ENCODE measurements around the gene CYP46A1.

Gene CYP46A1

DNA sequence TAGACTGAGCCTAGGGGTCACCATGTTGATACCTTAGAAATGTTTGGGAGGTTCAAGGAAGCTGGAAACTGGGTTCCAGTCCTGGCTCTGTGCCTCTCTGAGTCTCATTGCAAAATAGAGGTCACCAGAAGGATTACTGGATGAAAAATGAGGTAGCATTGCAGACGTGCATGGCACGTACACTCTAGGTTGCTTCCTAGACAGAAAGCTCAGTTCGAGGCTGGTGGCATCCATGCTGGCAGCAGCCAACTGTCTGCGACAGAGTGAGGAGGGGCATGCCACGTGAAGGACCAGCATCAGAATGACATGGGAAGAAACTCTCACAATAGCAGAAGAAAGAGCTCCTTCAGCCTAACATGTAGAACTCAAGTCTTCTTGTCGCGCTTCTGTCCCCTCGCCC is 4.6 kb upstream of the CYP46A1 start:
- TF ChIP-seq REST (IDR thresholded peaks at IDR 0.05; ENCODE audit: low read depth): no peak

GRCh38 chr14:99679996-99680395 is 4.1 kb upstream of the CYP46A1 start:
- TF ChIP-seq, protein P1, sequence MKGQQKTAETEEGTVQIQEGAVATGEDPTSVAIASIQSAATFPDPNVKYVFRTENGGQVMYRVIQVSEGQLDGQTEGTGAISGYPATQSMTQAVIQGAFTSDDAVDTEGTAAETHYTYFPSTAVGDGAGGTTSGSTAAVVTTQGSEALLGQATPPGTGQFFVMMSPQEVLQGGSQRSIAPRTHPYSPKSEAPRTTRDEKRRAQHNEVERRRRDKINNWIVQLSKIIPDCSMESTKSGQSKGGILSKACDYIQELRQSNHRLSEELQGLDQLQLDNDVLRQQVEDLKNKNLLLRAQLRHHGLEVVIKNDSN (IDR thresholded peaks at IDR 0.05): no peak
- no peak for TF ChIP-seq CREB1 (IDR thresholded peaks at IDR 0.05; ENCODE audit: low read depth)
- TF ChIP-seq CEBPB (IDR thresholded peaks at IDR 0.05): no peak
- TF ChIP-seq ZBTB7A (IDR thresholded peaks at IDR 0.05; ENCODE audit: low read depth): no peak
- TF ChIP-seq TEAD4 (IDR thresholded peaks at IDR 0.05): no peak
- TF ChIP-seq REST (IDR thresholded peaks at IDR 0.05; ENCODE audit: low read depth): no peak
- TF ChIP-seq YY1 (IDR thresholded peaks at IDR 0.05; ENCODE audit: low read depth): no peak
- TF ChIP-seq FOXM1 (IDR thresholded peaks at IDR 0.05; ENCODE audit: borderline replicate concordance, low read depth): no peak
- TF ChIP-seq EGR1 (IDR thresholded peaks at IDR 0.05): no peak
- TF ChIP-seq MAX (IDR thresholded peaks at IDR 0.05): no peak
- no peak for TF ChIP-seq TAF1 (IDR thresholded peaks at IDR 0.05; ENCODE audit: low read depth)

DNA sequence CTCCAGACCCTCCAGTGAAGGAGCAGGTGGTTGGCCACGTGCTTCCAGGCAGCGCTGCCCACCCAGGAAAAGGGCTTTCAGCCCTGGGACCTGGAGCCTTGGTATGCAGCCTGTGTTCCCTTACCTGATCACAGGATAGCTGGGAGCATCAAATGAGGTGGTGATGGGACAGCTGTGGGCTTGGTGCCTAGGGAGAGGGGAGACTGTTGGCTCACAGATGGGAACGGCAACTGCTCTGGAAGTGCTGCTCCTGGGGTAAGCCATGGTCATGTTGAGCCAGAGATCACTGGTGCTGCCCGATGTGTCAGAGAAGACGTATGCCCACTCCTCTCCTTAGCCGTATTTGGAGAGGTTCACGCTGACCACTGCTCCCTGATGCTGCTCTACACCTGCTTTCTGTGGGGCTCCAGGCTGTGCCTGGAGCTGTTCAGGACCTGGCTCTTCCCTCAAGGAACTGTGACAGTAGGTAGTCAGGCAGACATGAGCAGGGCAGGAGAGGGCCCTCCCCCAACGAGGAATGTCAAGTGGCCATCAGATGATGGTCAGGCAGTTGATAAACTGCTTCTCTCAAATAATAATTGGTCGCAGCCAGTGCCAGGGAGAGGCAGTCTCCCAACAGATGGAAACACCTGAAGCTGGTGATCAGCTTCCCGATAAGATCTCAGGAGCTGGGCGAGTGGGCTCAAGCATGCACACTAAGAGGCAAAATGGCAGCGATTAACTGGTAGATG is 2.8 kb upstream of the CYP46A1 start:
- TF ChIP-seq ZBTB7A (IDR thresholded peaks at IDR 0.05; ENCODE audit: low read depth) (no peak), RAD21 (IDR thresholded peaks at IDR 0.05; ENCODE audit: low read depth) (no peak)

DNA sequence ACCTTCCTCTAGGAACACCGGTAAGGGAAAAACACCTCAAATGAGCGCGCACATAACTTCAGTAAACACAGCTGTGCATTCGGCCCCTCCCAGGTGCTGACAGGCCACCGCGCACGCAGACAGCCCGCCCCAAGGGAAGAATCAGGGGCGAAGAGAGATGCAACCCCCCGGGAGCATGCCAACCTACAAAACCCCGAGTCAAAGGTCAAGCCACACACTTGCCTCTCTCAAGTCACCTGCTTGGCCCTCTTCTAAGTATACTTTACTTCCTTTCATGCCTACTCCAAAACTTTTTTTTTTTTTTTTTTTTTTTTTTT is 2.3 kb upstream of the CYP46A1 start:
- TF ChIP-seq NFIC (IDR thresholded peaks at IDR 0.05): no peak
- no peak for TF ChIP-seq CREB1 (IDR thresholded peaks at IDR 0.05; ENCODE audit: low read depth)
- no peak for TF ChIP-seq TEAD4 (IDR thresholded peaks at IDR 0.05)
- TF ChIP-seq CEBPB (IDR thresholded peaks at IDR 0.05): no peak
- TF ChIP-seq TAF1 (IDR thresholded peaks at IDR 0.05; ENCODE audit: low read depth): no peak
- TF ChIP-seq EGR1 (IDR thresholded peaks at IDR 0.05): no peak
- no peak for TF ChIP-seq ZBTB7A (IDR thresholded peaks at IDR 0.05; ENCODE audit: low read depth)
- TF ChIP-seq EP300 (IDR thresholded peaks at IDR 0.05; ENCODE audit: borderline replicate concordance): no peak
- no peak for TF ChIP-seq REST (IDR thresholded peaks at IDR 0.05; ENCODE audit: low read depth)
- no peak for TF ChIP-seq TCF12 (IDR thresholded peaks at IDR 0.05; ENCODE audit: low read depth)
- TF ChIP-seq MAX (IDR thresholded peaks at IDR 0.05): no peak
- TF ChIP-seq YY1 (IDR thresholded peaks at IDR 0.05; ENCODE audit: low read depth): no peak
- TF ChIP-seq RAD21 (IDR thresholded peaks at IDR 0.05; ENCODE audit: low read depth): no peak
- no peak for TF ChIP-seq FOXM1 (IDR thresholded peaks at IDR 0.05; ENCODE audit: borderline replicate concordance, low read depth)

- TF ChIP-seq REST (IDR thresholded peaks at IDR 0.05; ENCODE audit: low read depth) (no peak), TEAD4 (IDR thresholded peaks at IDR 0.05) (no peak), CREB1 (IDR thresholded peaks at IDR 0.05; ENCODE audit: low read depth) (no peak), EP300 (IDR thresholded peaks at IDR 0.05; ENCODE audit: borderline replicate concordance) (peak; percentile 3; the same call in 1 of the 2 replicates), CEBPB (IDR thresholded peaks at IDR 0.05) (no peak), EGR1 (IDR thresholded peaks at IDR 0.05) (no peak), FOXM1 (IDR thresholded peaks at IDR 0.05; ENCODE audit: borderline replicate concordance, low read depth) (no peak), TAF1 (IDR thresholded peaks at IDR 0.05; ENCODE audit: low read depth) (no peak), ZBTB7A (IDR thresholded peaks at IDR 0.05; ENCODE audit: low read depth) (peak; percentile 70), TCF12 (IDR thresholded peaks at IDR 0.05; ENCODE audit: low read depth) (no peak), RAD21 (IDR thresholded peaks at IDR 0.05; ENCODE audit: low read depth) (peak; percentile 74)
- TF ChIP-seq, protein P1 (IDR thresholded peaks at IDR 0.05): no peak
Observed at GRCh38 chr14:99682809-99683618, 1.1 kb upstream of the CYP46A1 start.
